ENCODE results near the gene CDH6.

DNA sequence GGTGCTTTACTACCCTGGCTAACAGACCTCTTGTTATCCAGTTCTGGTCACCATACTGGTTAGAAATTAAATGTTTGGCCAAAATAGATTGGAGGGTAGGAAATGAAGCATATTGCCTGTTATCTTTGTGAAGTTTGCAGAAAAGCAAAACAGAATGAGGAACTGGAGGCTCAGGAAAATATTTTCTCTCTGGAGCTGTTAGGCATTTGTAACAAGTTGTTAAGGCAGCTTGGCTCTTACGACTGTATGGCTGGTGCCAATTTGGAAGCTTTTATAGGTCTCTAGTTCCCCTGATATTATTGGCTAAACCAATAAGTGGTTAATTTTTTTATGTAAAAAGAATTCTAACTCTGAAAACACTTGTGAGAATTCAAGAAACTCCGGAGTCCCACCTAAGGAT lies 35.8 kb downstream of the CDH6 start:
- TF ChIP-seq, protein P1, sequence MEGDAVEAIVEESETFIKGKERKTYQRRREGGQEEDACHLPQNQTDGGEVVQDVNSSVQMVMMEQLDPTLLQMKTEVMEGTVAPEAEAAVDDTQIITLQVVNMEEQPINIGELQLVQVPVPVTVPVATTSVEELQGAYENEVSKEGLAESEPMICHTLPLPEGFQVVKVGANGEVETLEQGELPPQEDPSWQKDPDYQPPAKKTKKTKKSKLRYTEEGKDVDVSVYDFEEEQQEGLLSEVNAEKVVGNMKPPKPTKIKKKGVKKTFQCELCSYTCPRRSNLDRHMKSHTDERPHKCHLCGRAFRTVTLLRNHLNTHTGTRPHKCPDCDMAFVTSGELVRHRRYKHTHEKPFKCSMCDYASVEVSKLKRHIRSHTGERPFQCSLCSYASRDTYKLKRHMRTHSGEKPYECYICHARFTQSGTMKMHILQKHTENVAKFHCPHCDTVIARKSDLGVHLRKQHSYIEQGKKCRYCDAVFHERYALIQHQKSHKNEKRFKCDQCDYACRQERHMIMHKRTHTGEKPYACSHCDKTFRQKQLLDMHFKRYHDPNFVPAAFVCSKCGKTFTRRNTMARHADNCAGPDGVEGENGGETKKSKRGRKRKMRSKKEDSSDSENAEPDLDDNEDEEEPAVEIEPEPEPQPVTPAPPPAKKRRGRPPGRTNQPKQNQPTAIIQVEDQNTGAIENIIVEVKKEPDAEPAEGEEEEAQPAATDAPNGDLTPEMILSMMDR (IDR thresholded peaks at IDR 0.05; ENCODE audit: insufficient read depth, low read length, poor library complexity, severe bottlenecking) = no peak
- no peak for TF ChIP-seq EZH2phosphoT487 (conservative IDR thresholded peaks at IDR 0.05; ENCODE audit: low read length)

All from SU-DHL-6 (cell line).